ENCODE results near the gene CARNS1.
A peak's percentile ranks its signal among the peaks of the same experiment; 100 is the strongest.
"Not testable (repeated sequence)": the region's sequence is repeated elsewhere in the genome, so short reads cannot be mapped to it uniquely, and the experiment has no call there.

Gene CARNS1

GRCh38 chr11:67411785-67412152 lies 3.7 kb upstream of the CARNS1 start:
- DNase-seq, result no peak

- no peak for DNase-seq
These were observed 2.8 kb upstream of the CARNS1 start for GRCh38 chr11:67412495-67413179.

- DNase-seq, result no peak
These were observed 2.1 kb upstream of the CARNS1 start for GRCh38 chr11:67413266-67413849.

GRCh38 chr11:67416416-67417335 lies 1.2 kb downstream of the CARNS1 start:
- DNase-seq, result peak; percentile 41

GRCh38 chr11:67417425-67417824 lies 1.9 kb downstream of the CARNS1 start:
- no peak for DNase-seq

GRCh38 chr11:67418476-67419281 lies 3.2 kb downstream of the CARNS1 start:
- peak; percentile 28 for DNase-seq

GRCh38 chr11:67419325-67420049 lies 4.0 kb downstream of the CARNS1 start:
- DNase-seq, result no peak

GRCh38 chr11:67420147-67420645 lies 4.7 kb downstream of the CARNS1 start:
- DNase-seq, result no peak

- DNase-seq, result peak; percentile 79
These were observed 5.4 kb downstream of the CARNS1 start for GRCh38 chr11:67420646-67421429.

- DNase-seq, result no peak
These were observed 6.1 kb downstream of the CARNS1 start for GRCh38 chr11:67421430-67422031.

- no peak for DNase-seq
These were observed 7.4 kb downstream of the CARNS1 start for GRCh38 chr11:67422891-67423290.

- DNase-seq, result no peak
These were observed 8.0 kb downstream of the CARNS1 start for GRCh38 chr11:67423466-67423865.

- DNase-seq, result no peak
These were observed 8.6 kb downstream of the CARNS1 start for GRCh38 chr11:67423891-67424613.

- DNase-seq, result not testable (repeated sequence)
These were observed 11.9 kb downstream of the CARNS1 start for GRCh38 chr11:67427364-67427859.

GRCh38 chr11:67428052-67429001 lies 12.8 kb downstream of the CARNS1 start, which contains the start of gene RPS6KB2:
RPS6KB2 (plus strand) TSS chr11:67428494; CDS start chr11:67428546, 52 bp downstream.
- peak; percentile 94 for DNase-seq

GRCh38 chr11:67429038-67429668 lies 13.7 kb downstream of the CARNS1 start:
- no peak for DNase-seq

- no peak for DNase-seq
These were observed 14.2 kb downstream of the CARNS1 start for GRCh38 chr11:67429722-67430121.
